KBM-7 (cell line): ENCODE results near the gene REEP3.
"Not testable (repeated sequence)": the region's sequence is repeated elsewhere in the genome, so short reads cannot be mapped to it uniquely, and the experiment has no call there.

Experiments used
- DNase-seq: peaks from one replicate; pipeline ENCODE4 v3.0.0-alpha.2; 2015
- in situ Hi-C: fragments of 300-500 bp; cut with MboI; formaldehyde crosslinking; loops from 2 replicates; pipeline ENCODE4 v1.14.3; 2020; ENCODE audit warnings: low sequenced_read_pairs, low pct_unique_long_range_greater_than_20kb, mixed read lengths

The REEP3 gene

GRCh38 chr10:63642808-63643207 is 121.6 kb downstream of the REEP3 start:
- DNase-seq = no peak
- in situ Hi-C loops = no loop called here

GRCh38 chr10:63644418-63645142 is 123.4 kb downstream of the REEP3 start:
- in situ Hi-C loops = no loop called here
- DNase-seq = no peak

GRCh38 chr10:63645195-63645594 is 124.0 kb downstream of the REEP3 start:
- DNase-seq = no peak
- in situ Hi-C loops = no loop called here

GRCh38 chr10:63646491-63646890 is 125.3 kb downstream of the REEP3 start:
- in situ Hi-C loops = no loop called here
- no peak for DNase-seq

GRCh38 chr10:63651864-63652263 is 130.7 kb downstream of the REEP3 start:
- no peak for DNase-seq
- in situ Hi-C loops = no loop called here

GRCh38 chr10:63653747-63654146 is 132.5 kb downstream of the REEP3 start:
- DNase-seq = no peak
- in situ Hi-C loops = no loop called here

GRCh38 chr10:63657761-63658160 is 136.6 kb downstream of the REEP3 start:
- no peak for DNase-seq
- in situ Hi-C loops = no loop called here

- in situ Hi-C loops = not testable (repeated sequence)
Measured at GRCh38 chr10:63660941-63661340, 139.7 kb downstream of the REEP3 start.

GRCh38 chr10:63661347-63661746 is 140.1 kb downstream of the REEP3 start:
- no peak for DNase-seq
- in situ Hi-C loops = no loop called here

More at GRCh38 chr10:63660941-63661340, 139.7 kb downstream of the REEP3 start:
- not testable (repeated sequence) for DNase-seq

GRCh38 chr10:63664341-63664885 is 143.2 kb downstream of the REEP3 start:
- DNase-seq = no peak
- in situ Hi-C loops = no loop called here

- DNase-seq, in situ Hi-C loops: not testable (repeated sequence)
Measured at GRCh38 chr10:63665006-63665580, 143.9 kb downstream of the REEP3 start.

GRCh38 chr10:63665670-63666134 is 144.5 kb downstream of the REEP3 start:
- in situ Hi-C loops = no loop called here
- DNase-seq = no peak

- DNase-seq = no peak
- in situ Hi-C loops = no loop called here
Measured at GRCh38 chr10:63666836-63667383, 145.7 kb downstream of the REEP3 start.

GRCh38 chr10:63667596-63668480 is 146.6 kb downstream of the REEP3 start:
- DNase-seq = no peak
- in situ Hi-C loops = no loop called here

GRCh38 chr10:63670291-63670898 is 149.2 kb downstream of the REEP3 start:
- in situ Hi-C loops = no loop called here
- no peak for DNase-seq

GRCh38 chr10:63671317-63671937 is 150.2 kb downstream of the REEP3 start:
- in situ Hi-C loops = no loop called here
- peak; percentile 4 for DNase-seq

GRCh38 chr10:63672491-63672890 is 151.3 kb downstream of the REEP3 start:
- in situ Hi-C loops = no loop called here

GRCh38 chr10:63673246-63673645 is 152.0 kb downstream of the REEP3 start:
- in situ Hi-C loops = no loop called here

More at GRCh38 chr10:63672491-63672890, 151.3 kb downstream of the REEP3 start:
- DNase-seq = no peak

More at GRCh38 chr10:63673246-63673645, 152.0 kb downstream of the REEP3 start:
- DNase-seq = no peak
